ENCODE data around the gene CBR3.

The CBR3 gene

GRCh38 chr21:36122977-36123376 is 11.9 kb upstream of the CBR3 start:
- DNase-seq (ENCODE audit: extremely low read depth, low read depth) = no peak

GRCh38 chr21:36124395-36124794 is 10.5 kb upstream of the CBR3 start:
- no peak for TF ChIP-seq CTCF (IDR thresholded peaks at IDR 0.05; ENCODE audit: low read depth, low read length)
- DNase-seq (ENCODE audit: extremely low read depth, low read depth) = no peak

More at GRCh38 chr21:36122977-36123376, 11.9 kb upstream of the CBR3 start:
- peak; percentile 35 for TF ChIP-seq CTCF (IDR thresholded peaks at IDR 0.05; ENCODE audit: low read depth, low read length)

GRCh38 chr21:36125512-36126207 is 9.2 kb upstream of the CBR3 start:
- DNase-seq (ENCODE audit: extremely low read depth, low read depth) = no peak
- peak; percentile 95 for TF ChIP-seq CTCF (IDR thresholded peaks at IDR 0.05; ENCODE audit: low read depth, low read length)

- DNase-seq (ENCODE audit: extremely low read depth, low read depth) = no peak
- TF ChIP-seq CTCF (IDR thresholded peaks at IDR 0.05; ENCODE audit: low read depth, low read length) = no peak
Observed at GRCh38 chr21:36126208-36126565, 8.7 kb upstream of the CBR3 start.

- no peak for DNase-seq (ENCODE audit: extremely low read depth, low read depth)
- TF ChIP-seq CTCF (IDR thresholded peaks at IDR 0.05; ENCODE audit: low read depth, low read length) = no peak
Observed at GRCh38 chr21:36126621-36127110, 8.2 kb upstream of the CBR3 start.

GRCh38 chr21:36127250-36127904 is 7.5 kb upstream of the CBR3 start:
- TF ChIP-seq CTCF (IDR thresholded peaks at IDR 0.05; ENCODE audit: low read depth, low read length) = no peak
- DNase-seq (ENCODE audit: extremely low read depth, low read depth) = no peak

- no peak for TF ChIP-seq CTCF (IDR thresholded peaks at IDR 0.05; ENCODE audit: low read depth, low read length)
- no peak for DNase-seq (ENCODE audit: extremely low read depth, low read depth)
Observed at GRCh38 chr21:36127977-36128376, 6.9 kb upstream of the CBR3 start.

All from AG09319 (cell line).